ENCODE measurements around the gene CAPN14.
"Not testable (repeated sequence)": the region's sequence is repeated elsewhere in the genome, so short reads cannot be mapped to it uniquely, and the experiment has no call there.

Gene CAPN14

DNA sequence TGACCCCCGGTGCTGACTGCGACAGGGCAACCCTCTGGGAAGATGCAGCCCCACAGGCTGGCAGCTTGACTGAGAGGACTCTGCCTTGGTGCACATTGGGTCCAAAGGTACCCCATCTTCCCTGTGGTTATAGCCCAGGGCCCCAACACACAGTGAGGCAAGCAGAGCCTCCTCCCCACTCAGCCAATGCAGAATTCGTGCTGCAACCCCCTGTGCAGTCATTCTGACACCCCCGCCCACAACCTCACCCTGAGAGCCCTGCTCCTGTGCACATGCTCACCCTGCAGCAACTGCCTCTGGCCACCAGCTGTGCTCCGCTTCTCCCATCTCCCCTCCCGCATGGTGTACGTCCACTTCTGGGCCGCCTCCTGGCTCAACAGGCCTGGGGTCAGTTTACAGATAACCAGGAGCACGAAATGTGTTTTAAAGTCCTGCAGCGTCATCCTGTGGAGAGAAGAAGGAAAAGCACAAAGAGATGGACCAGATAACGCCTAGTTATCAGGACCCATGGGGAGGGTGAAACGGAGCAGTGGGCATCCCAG is 24.4 kb downstream of the CAPN14 start:
- DNase-seq, result no peak

DNA sequence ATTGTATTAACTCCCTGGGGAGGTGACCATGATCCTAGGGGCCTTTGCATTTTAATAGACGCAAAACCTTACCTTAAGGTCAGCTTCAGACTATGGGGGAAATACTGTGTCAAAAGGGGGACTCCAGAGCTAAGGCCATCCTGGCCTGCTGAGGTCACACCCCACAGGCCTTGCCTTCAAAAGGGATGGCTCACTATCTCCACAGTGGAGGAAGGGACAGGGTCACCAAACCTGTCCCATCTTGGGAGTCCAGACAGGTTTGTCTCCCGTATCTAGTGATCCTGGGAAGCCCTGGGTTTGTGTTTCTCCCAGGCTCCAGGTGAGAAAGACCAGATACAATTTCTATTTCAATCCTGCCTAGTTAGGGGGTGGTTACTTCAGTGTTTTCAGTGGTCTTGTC is 24.9 kb downstream of the CAPN14 start:
- DNase-seq, result no peak

DNA sequence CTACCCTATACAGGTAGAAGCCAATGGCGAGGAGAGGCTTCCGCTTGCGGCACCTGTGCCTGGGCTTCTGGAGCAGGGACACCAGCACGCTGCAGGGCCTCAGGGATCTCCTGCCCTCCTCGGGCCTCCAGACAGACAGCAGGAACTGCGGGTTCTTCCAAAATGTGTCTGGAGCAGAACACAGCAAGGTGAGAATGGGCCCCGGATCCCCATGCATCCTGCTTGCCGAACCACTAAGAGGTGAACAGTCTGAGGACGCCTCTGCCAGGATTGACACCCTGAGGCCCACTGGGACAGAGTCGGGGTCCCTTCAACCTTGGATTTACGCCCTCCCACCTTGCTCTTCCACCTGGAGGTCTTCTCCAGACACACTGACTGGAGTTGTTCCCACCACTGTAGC is 25.4 kb downstream of the CAPN14 start:
- no peak for DNase-seq

DNA sequence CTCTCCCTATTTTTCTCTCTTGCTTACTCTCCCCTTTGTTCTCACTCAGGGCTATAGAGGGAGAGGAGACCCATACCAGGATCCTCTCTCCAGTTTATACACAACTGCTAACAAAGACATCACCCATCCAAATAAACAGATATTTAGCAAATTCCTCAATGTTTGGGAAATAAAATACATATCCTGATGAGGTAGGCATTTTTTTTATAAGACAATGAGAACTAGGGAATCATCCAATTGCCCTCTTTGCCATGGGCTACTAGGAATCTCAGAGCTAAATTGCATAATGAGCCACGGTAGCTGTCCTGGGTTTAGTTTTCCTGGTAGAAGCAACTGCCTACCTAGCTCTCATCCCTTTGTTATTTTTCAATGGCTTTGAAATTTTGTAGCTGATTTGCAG is 27.1 kb downstream of the CAPN14 start:
- DNase-seq, result no peak

DNA sequence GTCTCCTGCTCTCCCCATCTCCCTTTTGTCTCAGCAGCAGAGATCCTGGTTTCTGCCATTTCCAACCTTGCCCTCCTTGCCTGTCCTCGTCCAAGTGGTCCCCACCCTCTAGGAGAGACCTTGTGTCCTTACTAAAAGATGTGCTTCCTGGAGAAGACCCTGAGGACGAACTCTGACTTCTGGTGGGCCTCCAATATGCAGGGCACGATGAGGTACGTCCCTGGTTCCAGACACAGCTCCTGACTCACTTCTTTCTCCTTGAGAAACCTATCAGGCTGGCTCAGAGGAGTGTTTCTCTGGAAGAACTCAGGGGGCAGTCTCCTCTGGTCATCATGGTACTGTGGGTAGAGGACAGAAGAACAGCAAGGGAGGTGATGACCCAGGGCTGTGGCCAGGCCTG is 28.2 kb downstream of the CAPN14 start:
- DNase-seq, result no peak

DNA sequence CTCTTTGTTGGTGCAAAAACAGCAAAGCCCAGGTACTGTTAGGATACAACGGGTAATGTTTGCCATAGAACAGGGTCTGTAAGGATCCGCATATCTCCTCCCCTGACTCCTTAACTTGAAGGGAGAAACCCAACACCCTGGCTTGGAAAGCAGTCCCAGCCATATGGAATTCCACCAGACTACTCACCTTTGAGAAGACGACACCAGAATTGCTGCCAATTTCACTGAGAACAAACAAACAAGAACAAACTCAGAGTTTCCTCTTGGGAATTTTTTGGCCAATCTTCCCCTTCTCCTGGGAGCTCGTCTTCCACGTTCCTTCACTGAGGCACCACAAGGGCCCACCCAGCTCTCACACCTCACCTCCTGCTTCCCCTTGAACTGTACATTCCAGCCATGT is 29.2 kb downstream of the CAPN14 start:
- DNase-seq, result no peak

DNA sequence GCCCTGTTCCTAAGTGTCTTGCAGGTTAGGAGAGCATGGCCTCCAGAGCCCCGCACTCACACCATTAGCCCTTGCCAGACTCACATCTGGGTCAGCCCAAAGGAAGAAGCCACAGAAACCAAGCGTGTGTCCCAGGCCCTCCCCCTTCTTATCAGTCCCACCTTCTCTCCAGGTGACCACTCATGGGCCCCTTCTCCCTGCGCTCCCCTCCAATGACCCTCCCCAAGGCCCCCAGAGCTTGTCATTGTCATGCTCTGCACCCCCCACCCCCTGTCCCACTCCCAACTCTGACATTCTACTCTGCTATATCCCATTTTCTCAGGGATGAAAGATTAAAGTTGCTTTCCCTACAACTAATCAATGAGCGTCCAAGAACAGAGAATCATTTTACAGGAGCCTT is 30.1 kb downstream of the CAPN14 start:
- DNase-seq, result no peak

DNA sequence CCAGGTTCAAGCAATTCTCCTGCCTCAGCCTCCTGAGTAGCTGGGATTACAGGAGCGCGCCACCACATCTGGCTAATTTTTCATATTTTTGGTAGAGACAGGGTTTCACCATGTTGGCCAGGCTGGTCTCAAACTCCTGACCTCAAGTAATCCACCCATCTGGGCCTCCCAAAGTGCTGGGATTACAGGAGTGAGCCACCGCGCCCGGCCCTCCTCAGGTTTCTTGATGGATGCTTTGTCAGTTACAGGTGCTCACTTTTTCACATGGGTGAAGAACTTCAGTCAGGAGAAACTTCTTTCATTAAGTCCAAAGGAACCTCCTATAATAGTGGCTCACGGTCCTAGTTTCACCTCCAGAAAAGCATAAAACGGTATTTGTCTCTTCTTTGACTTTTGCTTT is 33.3 kb downstream of the CAPN14 start:
- not testable (repeated sequence) for DNase-seq

DNA sequence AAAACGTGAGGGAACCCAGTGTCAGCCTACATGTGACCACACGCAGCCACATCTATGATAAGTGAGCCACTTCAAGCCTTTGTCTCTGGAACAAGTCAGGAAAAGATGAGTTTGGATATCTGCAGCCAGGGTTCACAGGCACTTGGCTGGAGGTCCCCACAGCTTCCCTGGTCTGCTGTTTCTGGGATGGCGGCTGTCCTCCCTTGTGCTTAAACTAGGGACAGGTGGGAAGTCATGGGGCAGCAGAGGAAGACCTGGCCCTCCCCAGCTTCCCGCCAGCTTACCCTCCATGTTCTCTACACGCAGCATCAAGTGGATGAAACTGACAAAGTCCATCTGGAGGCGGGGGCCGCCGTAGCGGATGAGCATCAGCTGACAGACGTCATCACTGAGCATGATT is 40.6 kb downstream of the CAPN14 start:
- no peak for DNase-seq

DNA sequence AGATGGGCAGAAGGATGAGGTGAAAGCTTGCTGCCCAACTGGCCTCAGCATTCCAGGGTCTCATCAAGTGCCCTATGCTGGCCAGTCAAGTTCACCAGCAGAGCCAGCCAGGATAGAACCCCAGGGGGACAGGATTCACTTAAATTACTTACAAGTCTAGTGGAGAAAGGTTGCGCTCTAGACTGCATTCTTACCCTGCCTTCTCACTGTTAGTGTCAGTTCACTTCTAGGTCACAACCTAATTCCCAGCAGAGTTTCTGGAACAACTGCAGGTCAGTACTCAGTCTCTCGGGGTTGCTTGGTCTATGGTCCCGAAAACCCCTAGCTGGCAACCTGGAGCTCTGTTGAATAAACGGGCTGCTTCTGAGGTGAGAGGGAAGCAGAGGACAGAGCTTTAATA is 46.2 kb downstream of the CAPN14 start:
- no peak for DNase-seq

DNA sequence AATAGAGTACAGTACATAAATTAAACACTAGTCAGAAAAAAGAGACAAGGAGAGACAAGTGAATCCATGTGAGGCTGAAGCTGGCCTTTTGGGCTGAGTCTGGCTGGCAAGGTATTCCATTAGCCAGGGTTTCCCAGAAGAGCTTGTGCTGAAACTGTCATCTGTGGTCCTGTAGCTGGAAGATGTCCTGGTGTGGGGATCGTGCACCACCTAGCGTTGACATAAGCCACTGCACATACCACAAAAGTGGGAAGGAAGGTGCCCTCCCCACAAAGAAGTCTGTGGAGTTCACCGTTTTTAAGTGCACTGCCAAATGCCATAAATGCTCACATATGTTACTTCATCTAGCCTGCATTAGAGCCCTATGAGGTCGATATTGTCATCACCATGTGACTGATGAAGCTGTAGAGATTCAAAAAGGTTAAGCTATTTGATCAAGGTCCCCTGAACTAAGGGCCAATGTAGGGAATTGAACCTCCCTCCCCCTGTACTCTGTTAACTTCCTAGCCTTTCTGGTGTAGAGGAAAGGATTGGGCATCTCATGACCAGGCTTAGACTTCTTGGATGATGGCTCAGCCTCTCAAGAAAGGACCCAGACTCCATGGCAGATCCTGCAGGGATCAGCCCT is 47.1 kb downstream of the CAPN14 start:
- DNase-seq, result peak; percentile 1

DNA sequence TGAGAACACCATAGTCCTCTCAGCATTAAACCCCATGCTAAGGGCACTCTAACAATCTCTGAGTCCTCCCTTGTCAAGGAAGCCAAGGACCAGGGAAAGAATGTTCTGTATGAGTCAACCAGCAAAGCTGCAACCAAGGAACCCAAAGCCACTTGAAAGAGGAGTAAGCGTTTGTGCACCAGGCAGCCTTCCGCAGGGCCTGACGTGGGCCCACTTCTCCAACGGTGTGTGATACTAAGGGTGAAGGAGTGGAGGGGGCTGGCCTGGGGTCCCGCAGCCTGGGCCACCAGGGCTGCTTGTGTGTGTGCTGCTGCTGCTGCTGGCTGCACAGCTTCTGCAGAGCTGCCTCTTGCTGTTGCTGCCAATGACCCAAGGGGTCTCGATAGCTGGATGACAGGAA is 49.0 kb downstream of the CAPN14 start:
- no peak for DNase-seq

DNA sequence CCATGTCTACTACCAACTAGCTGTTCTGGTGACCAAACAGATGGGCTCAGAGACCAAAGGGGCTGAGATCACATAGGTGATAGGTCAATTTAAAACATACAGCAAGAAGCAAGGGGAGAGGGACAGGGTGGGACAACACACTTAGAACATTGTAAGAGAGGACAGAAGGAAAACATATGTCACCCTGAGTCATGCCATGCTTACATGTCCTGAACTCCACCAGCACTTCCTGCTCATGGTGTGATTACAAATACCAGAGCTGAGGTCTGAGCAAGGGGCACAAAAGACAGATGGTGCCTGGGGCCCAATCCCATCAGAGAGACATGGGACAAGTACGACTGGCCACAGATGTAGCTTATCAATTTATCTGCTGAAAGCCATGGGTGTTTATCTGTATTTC is 50.4 kb downstream of the CAPN14 start:
- no peak for DNase-seq

DNA sequence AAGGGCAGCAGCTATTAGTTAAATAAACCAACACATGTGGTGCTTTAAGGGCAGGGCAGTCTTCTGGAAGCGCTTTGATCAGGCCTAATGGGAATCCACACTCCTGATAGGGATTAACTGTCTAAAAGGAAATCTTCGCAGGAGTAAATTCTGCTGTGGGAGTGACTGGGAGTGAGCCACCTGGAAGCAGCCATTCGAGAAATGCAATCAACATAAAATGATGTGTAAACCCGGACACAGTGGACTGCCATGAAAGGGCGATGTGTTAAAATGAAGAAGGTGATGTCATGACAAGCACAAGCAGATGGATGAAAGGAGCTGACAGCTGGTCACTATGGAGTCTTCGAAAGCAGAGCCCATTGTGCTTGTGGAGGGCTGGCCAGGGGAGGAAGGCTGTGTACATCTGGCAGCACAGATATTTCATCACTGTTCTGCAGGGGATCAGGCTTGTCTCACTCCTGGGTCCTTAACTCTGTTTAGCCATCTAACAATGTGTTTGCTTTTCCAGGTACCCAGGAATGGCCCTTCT is 54.2 kb downstream of the CAPN14 start:
- no peak for DNase-seq

DNA sequence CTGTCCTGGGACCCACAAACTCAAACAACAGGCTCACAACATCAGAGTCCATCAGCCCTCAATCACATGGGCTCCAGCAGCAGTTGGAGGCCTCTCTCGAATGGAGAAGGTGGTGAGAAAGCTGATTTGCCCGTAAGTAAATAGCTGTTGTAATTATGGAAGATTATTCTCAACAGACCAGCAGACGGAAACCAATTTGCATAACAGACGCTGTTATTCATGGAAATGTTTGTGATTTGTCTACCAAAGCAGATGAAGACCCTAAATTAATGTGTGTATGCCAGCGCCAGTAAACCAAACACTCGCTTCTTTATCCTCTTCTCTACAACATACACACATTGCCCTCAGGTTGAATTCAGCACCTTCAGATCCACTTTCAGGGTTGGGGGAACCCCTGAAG is 55.7 kb downstream of the CAPN14 start:
- DNase-seq, result no peak

DNA sequence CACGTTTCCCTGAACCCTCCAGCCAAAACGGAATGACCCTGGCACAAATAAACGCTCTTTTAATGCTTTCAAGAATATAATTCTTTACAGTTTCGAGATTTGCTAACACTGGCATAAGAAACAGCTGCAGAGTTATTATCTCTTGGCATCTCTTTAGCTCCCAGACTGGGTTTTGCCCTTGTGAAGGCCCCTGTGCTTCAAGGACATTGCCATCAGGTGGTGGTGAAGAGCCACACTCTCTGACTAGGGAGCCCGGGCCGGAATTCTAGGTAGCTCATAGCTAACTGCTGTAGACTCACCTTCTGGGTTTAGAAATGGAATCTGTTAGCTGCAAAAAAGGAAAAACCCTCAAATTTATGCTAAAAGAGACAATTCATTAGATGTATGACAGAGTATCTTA is 65.8 kb downstream of the CAPN14 start:
- no peak for DNase-seq

DNA sequence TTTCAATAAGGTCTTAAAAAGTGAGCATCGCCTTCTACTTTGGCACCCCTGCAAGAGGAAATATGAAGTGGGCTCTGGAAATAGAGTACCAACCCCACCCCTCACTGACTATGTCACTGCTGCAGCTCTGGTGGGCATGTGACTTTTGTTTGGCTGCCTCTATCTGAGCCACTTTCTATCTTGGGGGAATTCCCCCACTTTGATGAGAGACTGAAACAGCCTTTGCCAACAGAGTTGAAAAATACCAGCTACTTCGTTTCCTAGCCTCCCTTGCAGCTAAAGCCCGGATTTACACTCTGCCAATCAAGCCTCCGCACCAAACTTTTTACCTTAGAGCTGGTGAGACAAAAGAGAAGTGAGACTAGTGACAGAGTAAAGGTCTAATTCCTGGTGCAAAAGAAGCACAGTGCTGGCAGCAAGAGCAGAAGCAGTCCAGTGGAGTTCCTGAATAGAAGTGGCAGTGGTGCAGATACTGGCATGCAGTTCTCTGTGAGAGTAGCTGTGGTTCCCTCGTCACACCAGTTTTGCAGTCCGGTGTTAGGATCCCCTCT is 67.1 kb downstream of the CAPN14 start:
- no peak for DNase-seq

DNA sequence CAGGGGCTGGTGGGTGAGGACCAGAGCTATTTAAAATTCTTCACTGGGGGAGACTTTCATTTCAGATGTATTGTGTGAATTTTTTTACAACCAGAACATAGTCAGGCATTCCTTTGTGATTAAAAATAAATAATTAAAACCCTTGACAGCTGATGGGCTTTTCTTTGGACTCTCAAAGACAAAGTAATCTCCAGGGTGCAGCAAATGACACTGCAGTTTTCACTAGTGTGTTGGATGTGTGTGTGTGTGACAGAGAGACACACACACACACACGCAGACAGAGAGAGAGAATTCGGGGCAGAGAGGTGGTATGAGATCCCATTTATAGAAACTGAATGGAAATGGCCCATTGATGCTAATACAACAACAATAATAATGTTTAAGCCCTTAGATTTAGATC is 68.8 kb downstream of the CAPN14 start:
- no peak for DNase-seq

DNA sequence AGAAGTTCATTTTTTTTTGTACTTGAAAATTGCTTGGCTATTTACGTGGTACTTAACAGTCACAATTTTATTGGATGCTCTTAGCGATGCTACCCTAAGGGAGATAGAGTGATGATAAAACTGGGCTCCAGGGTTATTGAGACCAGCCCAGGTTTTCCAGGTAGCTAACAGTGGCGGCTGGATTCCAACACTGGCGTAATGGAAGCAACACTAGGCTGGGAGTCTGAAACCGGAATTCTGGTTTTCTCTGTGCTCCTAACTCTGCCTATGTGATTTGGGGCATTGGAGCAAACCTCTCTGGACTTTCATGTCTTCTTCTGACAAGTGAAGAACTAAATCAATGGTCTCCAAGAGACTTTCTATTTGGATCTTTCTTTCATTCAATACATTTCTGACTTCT is 69.7 kb downstream of the CAPN14 start:
- DNase-seq, result no peak

DNA sequence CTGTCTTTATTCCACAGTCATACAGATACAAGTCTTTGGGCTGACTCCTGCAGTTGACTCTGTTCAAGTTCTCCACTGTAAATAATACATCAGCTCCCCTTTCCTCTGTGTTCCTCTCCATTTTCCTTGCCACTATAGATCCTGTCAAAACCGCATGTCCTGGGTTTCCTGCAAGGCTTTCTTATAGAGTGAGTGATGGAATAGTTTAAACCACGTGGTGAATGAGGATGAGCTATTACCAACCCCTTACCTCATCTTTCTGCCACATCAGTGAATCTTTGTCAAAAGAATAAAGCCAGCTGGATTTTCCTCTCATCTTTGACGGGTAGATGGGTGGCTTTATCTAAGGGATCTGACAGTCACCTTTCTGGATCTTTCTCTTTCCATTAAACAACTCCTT is 75.2 kb downstream of the CAPN14 start:
- no peak for DNase-seq

DNA sequence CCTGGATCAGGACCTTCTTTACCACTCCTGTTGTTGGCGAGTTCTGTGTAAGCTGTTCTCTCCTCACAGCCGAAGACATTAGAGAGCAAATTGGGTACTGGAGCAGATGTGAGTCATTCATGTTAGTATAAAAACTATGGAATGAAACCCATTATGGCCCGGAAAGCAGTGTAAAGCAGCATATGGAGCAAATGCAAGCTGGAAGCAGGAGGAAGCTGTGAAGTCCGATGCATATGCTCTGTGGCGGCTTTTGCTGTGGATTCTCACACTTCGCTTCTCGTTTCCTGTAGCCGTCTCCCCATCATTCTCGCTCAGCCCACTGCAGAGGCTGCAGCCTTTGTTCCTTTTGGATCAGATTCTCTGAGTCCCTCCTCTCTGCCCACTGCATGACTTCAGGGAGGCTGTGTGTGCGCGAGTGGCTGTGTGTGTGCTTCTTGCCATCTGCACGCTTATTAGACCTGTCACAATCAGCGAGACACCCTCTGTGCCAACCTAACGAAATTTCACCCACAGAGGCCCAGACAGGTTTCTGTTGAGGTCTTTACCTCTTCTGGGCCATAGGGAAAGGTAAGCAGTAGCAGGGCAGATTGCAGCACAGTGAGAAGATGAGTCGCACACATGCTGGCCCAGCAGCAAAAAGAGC is 75.8 kb downstream of the CAPN14 start:
- no peak for DNase-seq

DNA sequence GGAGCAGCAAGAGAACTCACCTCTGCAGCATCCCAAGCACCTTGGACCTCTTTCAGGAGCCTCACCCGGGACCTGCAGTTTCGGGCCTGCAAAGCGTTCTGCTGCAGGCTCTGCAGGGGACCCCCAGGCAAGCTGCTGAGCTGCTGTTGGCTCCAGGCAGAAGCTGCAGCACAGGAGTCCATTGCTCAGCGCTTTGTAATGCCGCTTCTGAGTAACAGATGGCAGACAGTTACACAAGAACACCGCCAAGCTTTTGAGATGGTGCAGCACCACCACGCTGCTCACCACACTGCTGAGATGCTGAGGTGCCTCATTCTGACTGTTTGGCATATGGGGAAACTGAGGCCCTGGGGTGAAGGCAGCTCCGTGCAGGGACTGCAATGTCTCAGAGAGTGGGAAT is 77.2 kb downstream of the CAPN14 start:
- DNase-seq, result no peak

DNA sequence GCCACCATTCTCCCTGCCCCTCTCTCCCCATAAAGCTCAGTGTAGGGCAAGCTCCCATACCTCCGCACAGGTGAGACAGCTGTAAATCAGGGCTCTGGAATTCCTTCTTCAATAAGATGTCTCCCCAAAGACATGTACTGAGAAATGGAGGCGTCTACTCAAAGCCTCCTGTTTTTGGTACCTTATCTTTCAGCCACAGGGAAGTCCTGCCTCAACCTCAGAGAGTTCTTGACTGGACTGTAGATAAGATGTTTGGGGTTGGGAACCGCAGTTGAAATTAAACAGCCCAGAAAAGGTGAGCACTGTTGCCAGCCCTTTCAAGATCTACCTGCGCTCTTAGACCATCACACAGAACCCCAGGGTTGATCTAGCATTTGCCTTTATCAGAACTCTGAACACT is 77.6 kb downstream of the CAPN14 start:
- DNase-seq, result no peak
